ENCODE results near the gene PCDHGB2. TPM values are rescaled to one million over a fixed set of nuclear protein-coding genes. Genes with fewer than 3 reads are reported as not detected.

Gene PCDHGB2
- total RNA-seq, 2 experiments from 2014 or later, result 0.08 to 0.10 TPM

- H3K27me3 Mint-ChIP-seq, result peaks cover 34% of the 10 kb centered on the region
- ChIA-PET POLR2A (no interaction called here), CTCF (interaction anchor here (0.6 to 2.4 kb wide), 5 partner anchors 8 to 143 kb away, joined by 3 to 7 read pairs (median 3); partner anchors contain the start of genes PCDHGA3, PCDHGA5 and PCDHGB7)
- no peak overlapping the region for H3K27ac Mint-ChIP-seq
- H3K4me3 Mint-ChIP-seq, result no peak overlapping the region
- H3K4me1 Mint-ChIP-seq, result peaks cover 2% of the 10 kb centered on the region
- DNase-seq, result no peak
- peaks cover 3% of the 10 kb centered on the region for H3K36me3 Mint-ChIP-seq (ENCODE audit: low read depth)
- peaks cover 28% of the 10 kb centered on the region for H3K9me3 Mint-ChIP-seq
Observed at GRCh38 chr5:141356133-141356532, 3.7 kb upstream of the PCDHGB2 start.

GRCh38 chr5:141356950-141357349 lies 2.8 kb upstream of the PCDHGB2 start:
- peaks cover 2% of the 10 kb centered on the region for H3K4me1 Mint-ChIP-seq
- ChIA-PET CTCF (interaction anchor here (2.4 kb wide), 1 partner anchor 13 kb away, joined by 7 read pairs; the partner anchor contains the start of gene PCDHGA3), POLR2A (no interaction called here)
- H3K4me3 Mint-ChIP-seq, result no peak overlapping the region
- H3K27me3 Mint-ChIP-seq, result peaks cover 38% of the 10 kb centered on the region
- no peak for DNase-seq
- H3K27ac Mint-ChIP-seq, result no peak overlapping the region
- peaks cover 3% of the 10 kb centered on the region for H3K36me3 Mint-ChIP-seq (ENCODE audit: low read depth)
- peaks cover 31% of the 10 kb centered on the region for H3K9me3 Mint-ChIP-seq

- Mint-ChIP-seq H3K4me3 (no peak overlapping the region), H3K9me3 (peaks cover 43% of the 10 kb centered on the region), H3K36me3 (ENCODE audit: low read depth) (peaks cover 7% of the 10 kb centered on the region), H3K27me3 (peaks cover 59% of the 10 kb centered on the region), H3K27ac (no peak overlapping the region), H3K4me1 (peaks cover 2% of the 10 kb centered on the region)
- CTCF ChIA-PET, result interaction anchor here (1.2 kb wide), 1 partner anchor 30 kb away, joined by 3 read pairs; no protein-coding TSS in a partner anchor
- no peak for DNase-seq
- POLR2A ChIA-PET, result no interaction called here
Observed at GRCh38 chr5:141360685-141361084, 891 bp downstream of the PCDHGB2 start.

- H3K27ac Mint-ChIP-seq, result no peak overlapping the region
- H3K36me3 Mint-ChIP-seq (ENCODE audit: low read depth), result peaks cover 7% of the 10 kb centered on the region
- H3K4me3 Mint-ChIP-seq, result no peak overlapping the region
- ChIA-PET POLR2A (no interaction called here), CTCF (no interaction called here)
- H3K27me3 Mint-ChIP-seq, result peaks cover 58% of the 10 kb centered on the region
- DNase-seq, result no peak
- H3K4me1 Mint-ChIP-seq, result peaks cover 2% of the 10 kb centered on the region
- H3K9me3 Mint-ChIP-seq, result peaks cover 40% of the 10 kb centered on the region
Observed at GRCh38 chr5:141362719-141363118, 2.9 kb downstream of the PCDHGB2 start.

- H3K9me3 Mint-ChIP-seq, result peaks cover 40% of the 10 kb centered on the region
- H3K27ac Mint-ChIP-seq, result peak within 1 kb of the TSS; percentile 50
- peaks cover 2% of the 10 kb centered on the region for H3K4me1 Mint-ChIP-seq
- DNase-seq, result no peak
- peak within 1 kb of the TSS; percentile 25 for H3K4me3 Mint-ChIP-seq
- peaks cover 7% of the 10 kb centered on the region for H3K36me3 Mint-ChIP-seq (ENCODE audit: low read depth)
- CTCF ChIA-PET, result interaction anchor here (0.9 to 1.5 kb wide), 4 partner anchors 9 to 48 kb away, joined by 3 to 6 read pairs (median 6); partner anchors contain the start of genes PCDHGA10 and PCDHGA4
- H3K27me3 Mint-ChIP-seq, result peaks cover 61% of the 10 kb centered on the region
- POLR2A ChIA-PET, result interaction anchor here (0.5 to 0.6 kb wide), 2 partner anchors 47 to 76 kb away, joined by 3 read pairs; no protein-coding TSS in a partner anchor
Observed at GRCh38 chr5:141363952-141364660, 4.3 kb downstream of the PCDHGB2 start, which contains the start of gene PCDHGA5. Gene PCDHGA5, plus strand, starts transcription at chr5:141364162. Its CDS starts 169 bp downstream, at chr5:141364331.

- no peaks in the 10 kb centered on the region for H3K4me1 Mint-ChIP-seq
- ChIA-PET CTCF (no interaction called here), POLR2A (no interaction called here)
- no peak overlapping the region for H3K27ac Mint-ChIP-seq
- peaks cover 7% of the 10 kb centered on the region for H3K36me3 Mint-ChIP-seq (ENCODE audit: low read depth)
- DNase-seq, result no peak
- H3K4me3 Mint-ChIP-seq, result no peak overlapping the region
- H3K9me3 Mint-ChIP-seq, result peaks cover 37% of the 10 kb centered on the region
- H3K27me3 Mint-ChIP-seq, result peaks cover 67% of the 10 kb centered on the region
Observed at GRCh38 chr5:141366016-141366896, 6.5 kb downstream of the PCDHGB2 start.

- Mint-ChIP-seq H3K27me3 (peaks cover 53% of the 10 kb centered on the region), H3K4me3 (peak within 1 kb of the TSS; percentile 48), H3K4me1 (peaks cover 4% of the 10 kb centered on the region), H3K36me3 (ENCODE audit: low read depth) (peaks cover 6% of the 10 kb centered on the region), H3K9me3 (peaks cover 34% of the 10 kb centered on the region), H3K27ac (no peak within 1 kb of the TSS)
- CTCF ChIA-PET, result interaction anchor here (0.6 to 3.0 kb wide), 14 partner anchors 13 to 194 kb away, joined by 3 to 11 read pairs (median 4); partner anchors contain the start of genes PCDHGA1, PCDHGA10, PCDHGA11 and PCDHGA3
- no peak for DNase-seq
- POLR2A ChIA-PET, result no interaction called here
Observed at GRCh38 chr5:141369994-141370848, 10.4 kb downstream of the PCDHGB2 start, which contains the start of gene PCDHGB3. Gene PCDHGB3, plus strand, starts transcription at chr5:141370242. Its CDS starts 153 bp downstream, at chr5:141370395.

- CTCF ChIA-PET, result interaction anchor here (0.7 to 3.0 kb wide), 4 partner anchors 15 to 51 kb away, joined by 3 to 11 read pairs (median 3); partner anchors contain the start of genes PCDHGA1, PCDHGA10 and TAF7
- POLR2A ChIA-PET, result no interaction called here
Observed at GRCh38 chr5:141371572-141372475, 12.0 kb downstream of the PCDHGB2 start.

GRCh38 chr5:141373673-141374317 lies 14.0 kb downstream of the PCDHGB2 start, which contains the start of gene PCDHGA6:
Gene PCDHGA6, plus strand, starts transcription at chr5:141373891. Its CDS starts 193 bp downstream, at chr5:141374084.
- no peak for DNase-seq
- Mint-ChIP-seq H3K4me1 (peaks cover 4% of the 10 kb centered on the region), H3K36me3 (ENCODE audit: low read depth) (no peaks in the 10 kb centered on the region), H3K9me3 (peaks cover 33% of the 10 kb centered on the region), H3K27me3 (peaks cover 38% of the 10 kb centered on the region), H3K27ac (peak within 1 kb of the TSS; percentile 9), H3K4me3 (no peak within 1 kb of the TSS)
- ChIA-PET CTCF (interaction anchor here (0.5 to 1.7 kb wide), 5 partner anchors 10 to 1019 kb away, joined by 3 to 6 read pairs (median 4); partner anchors contain the start of genes PCDHGA5 and PCDHGB5), POLR2A (no interaction called here)

More at GRCh38 chr5:141371572-141372475, 12.0 kb downstream of the PCDHGB2 start:
- DNase-seq, result no peak
- no peak overlapping the region for H3K4me3 Mint-ChIP-seq
- H3K4me1 Mint-ChIP-seq, result peaks cover 4% of the 10 kb centered on the region
- peaks cover 43% of the 10 kb centered on the region for H3K27me3 Mint-ChIP-seq
- H3K27ac Mint-ChIP-seq, result no peak overlapping the region
- H3K9me3 Mint-ChIP-seq, result peaks cover 33% of the 10 kb centered on the region
- no peaks in the 10 kb centered on the region for H3K36me3 Mint-ChIP-seq (ENCODE audit: low read depth)

GRCh38 chr5:141374627-141375026 lies 14.8 kb downstream of the PCDHGB2 start:
- H3K4me1 Mint-ChIP-seq, result peaks cover 4% of the 10 kb centered on the region
- ChIA-PET CTCF (interaction anchor here (0.5 to 1.7 kb wide), 6 partner anchors 10 to 1018 kb away, joined by 3 to 6 read pairs (median 4); partner anchors contain the start of genes PCDHGA11, PCDHGA5 and PCDHGB5), POLR2A (no interaction called here)
- peaks cover 32% of the 10 kb centered on the region for H3K27me3 Mint-ChIP-seq
- DNase-seq, result no peak
- no peak overlapping the region for H3K4me3 Mint-ChIP-seq
- no peak overlapping the region for H3K27ac Mint-ChIP-seq
- H3K9me3 Mint-ChIP-seq, result peaks cover 33% of the 10 kb centered on the region
- H3K36me3 Mint-ChIP-seq (ENCODE audit: low read depth), result no peaks in the 10 kb centered on the region

Measured in activated CD4-positive, alpha-beta T cell treated with anti-CD3 and anti-CD28 coated beads, Interleukin-2, amount 10 ng/mL, durations not matched to agents 7 days and 5 days (primary cell).